GM12892 (cell line): ENCODE measurements around the gene MMEL1.
"Not testable (repeated sequence)": the region's sequence is repeated elsewhere in the genome, so short reads cannot be mapped to it uniquely, and the experiment has no call there.

ENCODE experiments used
- DNase-seq: peaks from one replicate; pipeline ENCODE4 v3.0.0; 2011; ENCODE audit not compliant: insufficient read length
- FAIRE-seq: peaks from 2 replicates; lab custom pipeline; 2011; peaks lifted over from hg19 to GRCh38; lab: Jason Lieb, UNC
- POLR2A ChIP-seq: IDR thresholded peaks from 2 replicates; pipeline ENCODE4 v1.6.1; 2011; ENCODE audit warnings: low read depth, low read length, control low read depth
- POLR2AphosphoS5 ChIP-seq: IDR thresholded peaks from 2 replicates; pipeline ENCODE4 v1.6.1; 2011; ENCODE audit warnings: low read depth, low read length, control low read depth
- TAF1 ChIP-seq: IDR thresholded peaks from 2 replicates; pipeline ENCODE4 v1.6.1; 2011; ENCODE audit warnings: low read depth, mild to moderate bottlenecking, control low read depth, low read length, borderline replicate concordance

Gene MMEL1

GRCh38 chr1:2569060-2569459 lies 63.8 kb downstream of the MMEL1 start:
- FAIRE-seq (no peak), DNase-seq (no peak)
- TF ChIP-seq TAF1 (no peak), POLR2A (no peak)

GRCh38 chr1:2568187-2568816 lies 64.5 kb downstream of the MMEL1 start:
- not testable (repeated sequence) for DNase-seq
- peak; percentile 84 for FAIRE-seq

GRCh38 chr1:2567083-2567679 lies 65.6 kb downstream of the MMEL1 start:
- DNase-seq (no peak), FAIRE-seq (no peak)
- no peak; the same call in 1 of the 2 replicates for TF ChIP-seq POLR2A
- TF ChIP-seq POLR2AphosphoS5, result no peak
- TF ChIP-seq TAF1, result no peak

- TF ChIP-seq POLR2A (no peak), TAF1 (no peak)
- DNase-seq (no peak), FAIRE-seq (no peak)
Observed at GRCh38 chr1:2566101-2567045, 66.4 kb downstream of the MMEL1 start.

- TF ChIP-seq POLR2AphosphoS5 (no peak), POLR2A (no peak), TAF1 (no peak)
- FAIRE-seq (no peak), DNase-seq (no peak)
Observed at GRCh38 chr1:2564815-2565374, 67.9 kb downstream of the MMEL1 start.

- TF ChIP-seq POLR2AphosphoS5 (no peak; the same call in 1 of the 2 replicates), POLR2A (no peak; the same call in 1 of the 2 replicates), TAF1 (no peak)
- FAIRE-seq, result no peak
- no peak for DNase-seq
Observed at GRCh38 chr1:2564006-2564814, 68.6 kb downstream of the MMEL1 start.

GRCh38 chr1:2563205-2563604 lies 69.6 kb downstream of the MMEL1 start:
- FAIRE-seq (no peak), DNase-seq (no peak)
- no peak for TF ChIP-seq TAF1
- no peak for TF ChIP-seq POLR2AphosphoS5
- no peak for TF ChIP-seq POLR2A

- DNase-seq (no peak), FAIRE-seq (no peak)
- TF ChIP-seq TAF1 (no peak), POLR2A (no peak), POLR2AphosphoS5 (no peak)
Observed at GRCh38 chr1:2561898-2562895, 70.6 kb downstream of the MMEL1 start.

GRCh38 chr1:2561446-2561845 lies 71.4 kb downstream of the MMEL1 start:
- FAIRE-seq, result no peak
- no peak for DNase-seq
- no peak for TF ChIP-seq TAF1
- no peak for TF ChIP-seq POLR2AphosphoS5
- TF ChIP-seq POLR2A, result no peak
